ENCODE data around the gene IKBKG. TPM values are rescaled to one million over a fixed set of nuclear protein-coding genes. Genes with fewer than 3 reads are reported as not detected.

The IKBKG gene
- total RNA-seq, 1 experiment from 2014 or later = 24.0 TPM

GRCh38 chrX:154599531-154599930, 52.1 kb downstream of the IKBKG start:
- peaks cover 37 to 44% of the 10 kb centered on the region in 2 experiments for H3K4me1 ChIP-seq (ENCODE audit: control insufficient read depth in 1 of 2, insufficient read depth in 2 of 2, low read length in 2 of 2)
- no peak overlapping the region for H3K9ac ChIP-seq (ENCODE audit: low read length)
- H3K9me2 ChIP-seq (ENCODE audit: insufficient read depth) = no peaks in the 10 kb centered on the region
- ChIA-PET RAD21 (ENCODE audit: low non-redundant PET in 1 of 2, low total read pairs in 2 of 2, uncharacterized antibody in 2 of 2, unreplicated experiment in 2 of 2) (no interaction called here), CTCF (no interaction called here), POLR2A (no interaction called here)
- H3K4me3 ChIP-seq (replicated peaks in 1 of 2; ENCODE audit: low read depth in 1 of 2, low read length in 2 of 2) = no peak overlapping the region
- TF ChIP-seq ZNF274 (IDR thresholded peaks at IDR 0.05; ENCODE audit: low read depth, low read length) (no peak), ELF1 (IDR thresholded peaks at IDR 0.05; ENCODE audit: borderline replicate concordance, low read depth) (no peak), ZFX (IDR thresholded peaks at IDR 0.05) (no peak), RAD21 (IDR thresholded peaks at IDR 0.05; ENCODE audit: low read depth) (no peak), ZBTB33 (IDR thresholded peaks at IDR 0.05; ENCODE audit: extremely low read depth, insufficient replicate concordance, low read length) (no peak), EZH2 (IDR thresholded peaks at IDR 0.05) (no peak), SIN3A (IDR thresholded peaks at IDR 0.05; ENCODE audit: low read depth) (no peak), TCF7L2 (IDR thresholded peaks at IDR 0.05; ENCODE audit: borderline replicate concordance, extremely low read depth, insufficient read depth, insufficient read length) (no peak), POLR2AphosphoS5 (IDR thresholded peaks at IDR 0.05; ENCODE audit: low read depth, low read length) (no peak), SRF (IDR thresholded peaks at IDR 0.05; ENCODE audit: low read depth) (no peak), POLR2A (IDR thresholded peaks at IDR 0.05; ENCODE audit: borderline replicate concordance, extremely low read depth, insufficient read depth, insufficient read length) (no peak), EGR1 (IDR thresholded peaks at IDR 0.05; ENCODE audit: low read depth) (no peak), CEBPB (IDR thresholded peaks at IDR 0.05; ENCODE audit: low read depth) (no peak)
- TF ChIP-seq, protein P1, sequence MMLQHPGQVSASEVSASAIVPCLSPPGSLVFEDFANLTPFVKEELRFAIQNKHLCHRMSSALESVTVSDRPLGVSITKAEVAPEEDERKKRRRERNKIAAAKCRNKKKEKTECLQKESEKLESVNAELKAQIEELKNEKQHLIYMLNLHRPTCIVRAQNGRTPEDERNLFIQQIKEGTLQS (IDR thresholded peaks at IDR 0.05) = no peak
- H3K9me3 ChIP-seq (ENCODE audit: control insufficient read depth in 1 of 2, insufficient read depth in 1 of 2, low read depth in 1 of 2, low read length in 2 of 2) = no peaks in the 10 kb centered on the region
- H4K20me1 ChIP-seq (ENCODE audit: insufficient read depth) = no peaks in the 10 kb centered on the region
- no peak overlapping the region for H2AFZ ChIP-seq (ENCODE audit: low read depth, low read length, poor library complexity, severe bottlenecking)
- intact Hi-C loops (cut with micrococcal nuclease) = no loop called here
- no peaks in the 10 kb centered on the region for H3K36me3 ChIP-seq (ENCODE audit: control insufficient read depth in 1 of 2, insufficient read depth in 2 of 2, low read length in 2 of 2)
- DNase-seq (ENCODE audit: low read depth, low spot score) = no peak
- H3K27me3 ChIP-seq (ENCODE audit: insufficient read depth, low read length) = no peaks in the 10 kb centered on the region
- no TSS peak for BruUV-seq (replicated peaks)
- no peak overlapping the region for H3K27ac ChIP-seq (ENCODE audit: low read depth, low read length)
- no peaks in the 10 kb centered on the region for H3K79me2 ChIP-seq (ENCODE audit: insufficient read depth, low read length)
- peak overlapping the region; percentile 65; the same call in 1 of the 2 replicates for H3K4me2 ChIP-seq (ENCODE audit: low read length)
- no peak for ATAC-seq

Measured in HCT116 (cell line).